ENCODE results near the gene SERF2. TPM values are rescaled to one million over a fixed set of nuclear protein-coding genes. Genes with fewer than 3 reads are reported as not detected.
A peak's percentile ranks its signal among the peaks of the same experiment; 100 is the strongest.
"Not testable (repeated sequence)": the region's sequence is repeated elsewhere in the genome, so short reads cannot be mapped to it uniquely, and the experiment has no call there.

SERF2 gene
- polyA plus RNA-seq, 3 donors from 2014 or later = 1,924 to 3,752 (median 2,420) TPM

GRCh38 chr15:43799209-43799944, 7.3 kb downstream of the SERF2 start:
- peak overlapping the region; percentile 97 to 100 (median 99) for H3K27ac Mint-ChIP-seq
- H3K4me3 Mint-ChIP-seq = peak overlapping the region in 4 of 5 donors; percentile 5 to 100 (median 86)
- no peaks in the 10 kb centered on the region for H3K9me3 Mint-ChIP-seq
- H3K36me3 Mint-ChIP-seq = peaks cover 10 to 16% (median 16%) of the 10 kb centered on the region in 3 donors
- H3K27me3 Mint-ChIP-seq (ENCODE audit: low read depth in 3 of 3) = peaks cover 0 to 14% (median 8%) of the 10 kb centered on the region in 3 donors
- H3K4me1 Mint-ChIP-seq = peaks cover 53 to 64% of the 10 kb centered on the region in 2 donors
- DNase-seq = no peak

- Mint-ChIP-seq H3K9me3 (no peaks in the 10 kb centered on the region), H3K4me1 (peaks cover 48 to 59% of the 10 kb centered on the region in 2 donors), H3K27ac (peak within 1 kb of the TSS; percentile 97 to 100 (median 99)), H3K4me3 (peak within 1 kb of the TSS; percentile 99 to 100 (median 100)), H3K27me3 (ENCODE audit: low read depth in 3 of 3) (peaks cover 0 to 11% (median 8%) of the 10 kb centered on the region in 3 donors), H3K36me3 (peaks cover 10 to 17% (median 15%) of the 10 kb centered on the region in 3 donors)
- no peak for DNase-seq
Observed at GRCh38 chr15:43799945-43800285, 7.8 kb downstream of the SERF2 start, which contains the start of gene SERINC4. Gene SERINC4 (minus strand): TSS chr15:43800220. CDS start chr15:43799986, 234 bp downstream.

GRCh38 chr15:43800286-43801141, 8.4 kb downstream of the SERF2 start, which contains the start of gene HYPK:
Gene HYPK (plus strand): TSS chr15:43800599. CDS start chr15:43800623, 24 bp downstream.
- Mint-ChIP-seq H3K9me3 (no peaks in the 10 kb centered on the region), H3K4me1 (peaks cover 43 to 53% of the 10 kb centered on the region in 2 donors), H3K36me3 (peaks cover 11 to 23% (median 14%) of the 10 kb centered on the region in 3 donors), H3K27me3 (ENCODE audit: low read depth in 3 of 3) (peaks cover 0 to 11% (median 8%) of the 10 kb centered on the region in 3 donors), H3K4me3 (peak within 1 kb of the TSS; percentile 99 to 100 (median 100)), H3K27ac (peak within 1 kb of the TSS; percentile 97 to 100 (median 99))
- DNase-seq = peak; percentile 89 to 90 (median 89)

- not testable (repeated sequence) for H3K4me3 Mint-ChIP-seq, DNase-seq, H3K9me3 Mint-ChIP-seq
- Mint-ChIP-seq H3K4me1 (peaks cover 33 to 36% of the 10 kb centered on the region in 2 donors), H3K36me3 (peaks cover 14 to 35% (median 21%) of the 10 kb centered on the region in 3 donors), H3K27ac (peak overlapping the region in 1 of 6 donors; percentile 28), H3K27me3 (ENCODE audit: low read depth in 3 of 3) (peaks cover 0 to 11% (median 5%) of the 10 kb centered on the region in 3 donors)
Observed at GRCh38 chr15:43802676-43803075, 10.6 kb downstream of the SERF2 start.

- Mint-ChIP-seq H3K9me3 (no peaks in the 10 kb centered on the region), H3K36me3 (peaks cover 19 to 53% (median 29%) of the 10 kb centered on the region in 3 donors), H3K4me3 (no peak overlapping the region), H3K27me3 (ENCODE audit: low read depth in 3 of 3) (peaks cover 0 to 3% (median 0%) of the 10 kb centered on the region in 3 donors), H3K27ac (no peak overlapping the region), H3K4me1 (no peaks in the 10 kb centered on the region)
- DNase-seq = no peak
Observed at GRCh38 chr15:43808435-43808950, 16.4 kb downstream of the SERF2 start.

- Mint-ChIP-seq H3K27ac (no peak overlapping the region), H3K4me1 (no peaks in the 10 kb centered on the region), H3K27me3 (ENCODE audit: low read depth in 3 of 3) (peaks cover 0 to 3% (median 0%) of the 10 kb centered on the region in 3 donors), H3K9me3 (no peaks in the 10 kb centered on the region), H3K36me3 (peaks cover 19 to 53% (median 29%) of the 10 kb centered on the region in 3 donors), H3K4me3 (no peak overlapping the region)
- DNase-seq = no peak
Observed at GRCh38 chr15:43808960-43809678, 17.0 kb downstream of the SERF2 start.

GRCh38 chr15:43815064-43815463, 22.9 kb downstream of the SERF2 start:
- not testable (repeated sequence) for H3K9me3 Mint-ChIP-seq; H3K4me3 Mint-ChIP-seq; DNase-seq; H3K27me3 Mint-ChIP-seq (ENCODE audit: low read depth in 3 of 3)
- H3K27ac Mint-ChIP-seq = peak overlapping the region in 2 of 6 donors; percentile 10 to 24
- peaks cover 4 to 18% of the 10 kb centered on the region in 2 donors for H3K4me1 Mint-ChIP-seq
- peaks cover 20 to 36% (median 22%) of the 10 kb centered on the region in 3 donors for H3K36me3 Mint-ChIP-seq

- Mint-ChIP-seq H3K27ac (peak overlapping the region in 5 of 6 donors; percentile 24 to 83 (median 39)), H3K9me3 (no peaks in the 10 kb centered on the region), H3K4me1 (peaks cover 38 to 52% of the 10 kb centered on the region in 2 donors), H3K4me3 (peak overlapping the region in 4 of 5 donors; percentile 6 to 44 (median 30)), H3K36me3 (peaks cover 0 to 7% (median 3%) of the 10 kb centered on the region in 3 donors), H3K27me3 (ENCODE audit: low read depth in 3 of 3) (peaks cover 4 to 8% (median 7%) of the 10 kb centered on the region in 3 donors)
- DNase-seq = no peak
Observed at GRCh38 chr15:43821505-43821904, 29.4 kb downstream of the SERF2 start.

- peaks cover 4 to 10% (median 7%) of the 10 kb centered on the region in 3 donors for H3K27me3 Mint-ChIP-seq (ENCODE audit: low read depth in 3 of 3)
- H3K4me3 Mint-ChIP-seq = peak within 1 kb of the TSS; percentile 96 to 99 (median 98)
- H3K4me1 Mint-ChIP-seq = peaks cover 58 to 63% of the 10 kb centered on the region in 2 donors
- no peaks in the 10 kb centered on the region for H3K36me3 Mint-ChIP-seq
- DNase-seq = peak; percentile 89 to 92 (median 91)
- H3K27ac Mint-ChIP-seq = peak within 1 kb of the TSS; percentile 96 to 100 (median 98)
- H3K9me3 Mint-ChIP-seq = no peaks in the 10 kb centered on the region
Observed at GRCh38 chr15:43824302-43825246, 32.5 kb downstream of the SERF2 start, which contains the start of gene MFAP1. Gene MFAP1 (minus strand): TSS chr15:43824690. CDS start chr15:43824569, 121 bp downstream.

GRCh38 chr15:43825305-43825704, 33.2 kb downstream of the SERF2 start:
- Mint-ChIP-seq H3K4me3 (peak overlapping the region in 4 of 5 donors; percentile 89 to 99 (median 94)), H3K27ac (peak overlapping the region in 4 of 6 donors; percentile 68 to 100 (median 81)), H3K4me1 (peaks cover 59 to 63% of the 10 kb centered on the region in 2 donors)
- DNase-seq; H3K27me3 Mint-ChIP-seq (ENCODE audit: low read depth in 3 of 3); H3K36me3 Mint-ChIP-seq; H3K9me3 Mint-ChIP-seq: not testable (repeated sequence)

- Mint-ChIP-seq H3K9me3 (no peaks in the 10 kb centered on the region), H3K36me3 (no peaks in the 10 kb centered on the region), H3K27ac (peak overlapping the region; percentile 68 to 96 (median 90)), H3K27me3 (ENCODE audit: low read depth in 3 of 3) (peaks cover 4 to 10% (median 7%) of the 10 kb centered on the region in 3 donors), H3K4me3 (peak overlapping the region; percentile 84 to 99 (median 89)), H3K4me1 (peaks cover 59 to 61% of the 10 kb centered on the region in 2 donors)
- DNase-seq = no peak
Observed at GRCh38 chr15:43826029-43826507, 33.9 kb downstream of the SERF2 start.
